ENCODE results near the gene ZBTB45.

DNA sequence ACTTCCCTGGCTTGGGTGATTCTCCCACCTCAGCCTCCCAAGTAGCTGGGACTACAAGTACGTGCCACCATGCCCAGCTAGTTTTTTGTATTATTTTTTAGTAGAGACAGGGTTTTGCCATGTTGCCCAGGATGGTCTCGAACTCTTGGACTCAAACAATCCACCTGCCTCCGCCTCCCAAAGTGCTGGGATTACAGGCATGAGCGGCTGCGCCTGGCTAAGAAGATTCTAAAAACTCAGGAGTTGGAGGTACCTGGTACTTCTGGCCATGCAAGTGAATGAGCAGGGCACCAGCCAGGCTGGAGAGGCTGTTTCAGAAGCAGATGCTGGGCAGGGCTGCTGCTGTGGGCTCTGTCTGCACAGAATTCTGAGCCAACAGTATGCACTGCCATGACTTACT is 47.4 kb upstream of the ZBTB45 start:
- TF ChIP-seq POLR2A (IDR thresholded peaks at IDR 0.05; ENCODE audit: low read depth, low read length) (no peak), EZH2 (IDR thresholded peaks at IDR 0.05; ENCODE audit: borderline replicate concordance, low read depth, low read length, severe bottlenecking) (no peak), POLR2AphosphoS5 (IDR thresholded peaks at IDR 0.05; ENCODE audit: insufficient read depth, low read depth, low read length) (no peak), MYC (IDR thresholded peaks at IDR 0.05; ENCODE audit: low read depth, low read length) (no peak), GATA2 (IDR thresholded peaks at IDR 0.05; ENCODE audit: insufficient read depth, insufficient read length, low read depth, low read length) (no peak), JUN (IDR thresholded peaks at IDR 0.05; ENCODE audit: borderline replicate concordance, insufficient read depth, insufficient read length, low read depth) (no peak), MAX (IDR thresholded peaks at IDR 0.05; ENCODE audit: insufficient read depth, insufficient read length) (no peak), FOS (IDR thresholded peaks at IDR 0.05; ENCODE audit: borderline replicate concordance, insufficient read depth, low read length) (no peak)
- TF ChIP-seq, protein P1, sequence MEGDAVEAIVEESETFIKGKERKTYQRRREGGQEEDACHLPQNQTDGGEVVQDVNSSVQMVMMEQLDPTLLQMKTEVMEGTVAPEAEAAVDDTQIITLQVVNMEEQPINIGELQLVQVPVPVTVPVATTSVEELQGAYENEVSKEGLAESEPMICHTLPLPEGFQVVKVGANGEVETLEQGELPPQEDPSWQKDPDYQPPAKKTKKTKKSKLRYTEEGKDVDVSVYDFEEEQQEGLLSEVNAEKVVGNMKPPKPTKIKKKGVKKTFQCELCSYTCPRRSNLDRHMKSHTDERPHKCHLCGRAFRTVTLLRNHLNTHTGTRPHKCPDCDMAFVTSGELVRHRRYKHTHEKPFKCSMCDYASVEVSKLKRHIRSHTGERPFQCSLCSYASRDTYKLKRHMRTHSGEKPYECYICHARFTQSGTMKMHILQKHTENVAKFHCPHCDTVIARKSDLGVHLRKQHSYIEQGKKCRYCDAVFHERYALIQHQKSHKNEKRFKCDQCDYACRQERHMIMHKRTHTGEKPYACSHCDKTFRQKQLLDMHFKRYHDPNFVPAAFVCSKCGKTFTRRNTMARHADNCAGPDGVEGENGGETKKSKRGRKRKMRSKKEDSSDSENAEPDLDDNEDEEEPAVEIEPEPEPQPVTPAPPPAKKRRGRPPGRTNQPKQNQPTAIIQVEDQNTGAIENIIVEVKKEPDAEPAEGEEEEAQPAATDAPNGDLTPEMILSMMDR (IDR thresholded peaks at IDR 0.05; ENCODE audit: extremely low read depth in 1 of 2, insufficient read depth in 1 of 2, low read depth in 1 of 2, low read length in 2 of 2), result no peak
